Measurements from ENCODE around the gene SHPK. TPM values are rescaled to one million over a fixed set of nuclear protein-coding genes. Genes with fewer than 3 reads are reported as not detected.

The SHPK gene
- total and polyA plus RNA-seq, 4 donors: 9.3 to 66.6 (median 17.0) TPM

- H3K27me3 ChIP-seq (ENCODE audit: control insufficient read depth in 4 of 4, insufficient read depth in 4 of 4, low read length in 3 of 4): no peaks in the 10 kb centered on the region
- H3K36me3 ChIP-seq (ENCODE audit: control insufficient read depth in 4 of 4, insufficient read depth in 3 of 4, low read depth in 1 of 4, low read length in 3 of 4): peaks cover 5 to 59% (median 23%) of the 10 kb centered on the region in 4 donors
- DNase-seq (ENCODE audit: low spot score): no peak
- WGBS: 92% methylated on average over 11 of the region's 11 CpGs
- H3K9ac ChIP-seq (ENCODE audit: low read depth in 1 of 2, low read length in 2 of 2): no peak overlapping the region
- no peak overlapping the region for H3K27ac ChIP-seq (ENCODE audit: low read depth in 1 of 2, low read length in 2 of 2)
- H3K9me3 ChIP-seq (ENCODE audit: control insufficient read depth in 4 of 4, low read length in 3 of 4): no peaks in the 10 kb centered on the region
- no peaks in the 10 kb centered on the region for H3K4me1 ChIP-seq (ENCODE audit: control insufficient read depth in 4 of 4, insufficient read depth in 4 of 4, low read length in 3 of 4)
- H3K4me3 ChIP-seq (ENCODE audit: low read depth in 1 of 3, low read length in 3 of 3): no peak overlapping the region
- TF ChIP-seq FOXA1 (IDR thresholded peaks at IDR 0.05) (no peak), RAD21 (IDR thresholded peaks at IDR 0.05) (no peak), MAX (IDR thresholded peaks at IDR 0.05) (no peak), NR2F2 (IDR thresholded peaks at IDR 0.05) (no peak), HNF4G (IDR thresholded peaks at IDR 0.05) (no peak), YY1 (IDR thresholded peaks at IDR 0.05) (no peak)
Observed at GRCh38 chr17:3576970-3577369, 59.1 kb downstream of the SHPK start.

- H3K9ac ChIP-seq (ENCODE audit: low read depth in 1 of 2, low read length in 2 of 2): no peak overlapping the region
- 78% methylated on average over 5 of the region's 5 CpGs for WGBS
- no peak for TF ChIP-seq HNF4A (conservative IDR thresholded peaks at IDR 0.05)
- TF ChIP-seq ZBTB33 (IDR thresholded peaks at IDR 0.05): no peak
- no peak for TF ChIP-seq CTCF (IDR thresholded peaks at IDR 0.05; ENCODE audit: low read depth, low read length, missing input control)
- TF ChIP-seq SP1 (IDR thresholded peaks at IDR 0.05): no peak
- TF ChIP-seq HNF4G (IDR thresholded peaks at IDR 0.05): no peak
- TF ChIP-seq RAD21 (IDR thresholded peaks at IDR 0.05): no peak
- no peak for TF ChIP-seq NR2F2 (IDR thresholded peaks at IDR 0.05)
- H3K27ac ChIP-seq (ENCODE audit: low read depth in 1 of 2, low read length in 2 of 2): no peak overlapping the region
- no peaks in the 10 kb centered on the region for H3K27me3 ChIP-seq (ENCODE audit: control insufficient read depth in 4 of 4, insufficient read depth in 4 of 4, low read length in 3 of 4)
- H3K4me3 ChIP-seq (ENCODE audit: low read depth in 1 of 3, low read length in 3 of 3): no peak overlapping the region
- H3K4me1 ChIP-seq (ENCODE audit: control insufficient read depth in 4 of 4, insufficient read depth in 4 of 4, low read length in 3 of 4): no peaks in the 10 kb centered on the region
- no peak for DNase-seq (ENCODE audit: low spot score)
- peaks cover 7 to 66% (median 27%) of the 10 kb centered on the region in 4 donors for H3K36me3 ChIP-seq (ENCODE audit: control insufficient read depth in 4 of 4, insufficient read depth in 3 of 4, low read depth in 1 of 4, low read length in 3 of 4)
- H3K9me3 ChIP-seq (ENCODE audit: control insufficient read depth in 4 of 4, low read length in 3 of 4): no peaks in the 10 kb centered on the region
Observed at GRCh38 chr17:3575511-3575910, 60.5 kb downstream of the SHPK start.

GRCh38 chr17:3574231-3574630 lies 61.8 kb downstream of the SHPK start:
- no peaks in the 10 kb centered on the region for H3K27me3 ChIP-seq (ENCODE audit: control insufficient read depth in 4 of 4, insufficient read depth in 4 of 4, low read length in 3 of 4)
- TF ChIP-seq HNF4G (IDR thresholded peaks at IDR 0.05) (no peak), JUND (IDR thresholded peaks at IDR 0.05) (no peak), ATF3 (IDR thresholded peaks at IDR 0.05) (no peak)
- H3K27ac ChIP-seq (ENCODE audit: low read depth in 1 of 2, low read length in 2 of 2): no peak overlapping the region
- 95% methylated on average over 7 of the region's 7 CpGs for WGBS
- no peak overlapping the region for H3K4me3 ChIP-seq (ENCODE audit: low read depth in 1 of 3, low read length in 3 of 3)
- H3K9me3 ChIP-seq (ENCODE audit: control insufficient read depth in 4 of 4, low read length in 3 of 4): no peaks in the 10 kb centered on the region
- peaks cover 9 to 60% (median 26%) of the 10 kb centered on the region in 4 donors for H3K36me3 ChIP-seq (ENCODE audit: control insufficient read depth in 4 of 4, insufficient read depth in 3 of 4, low read depth in 1 of 4, low read length in 3 of 4)
- no peaks in the 10 kb centered on the region for H3K4me1 ChIP-seq (ENCODE audit: control insufficient read depth in 4 of 4, insufficient read depth in 4 of 4, low read length in 3 of 4)
- no peak overlapping the region for H3K9ac ChIP-seq (ENCODE audit: low read depth in 1 of 2, low read length in 2 of 2)
- DNase-seq (ENCODE audit: low spot score): no peak
